ENCODE data around the gene TMEM217.

The TMEM217 gene

GRCh38 chr6:37209461-37210205, 48.3 kb downstream of the TMEM217 start:
- H3K4me3 ChIP-seq (ENCODE audit: low read length): no peak overlapping the region
- peaks cover 6% of the 10 kb centered on the region for H3K27me3 ChIP-seq (replicated peaks; ENCODE audit: control insufficient read depth, insufficient read depth, low read length)

GRCh38 chr6:37208793-37209192, 49.2 kb downstream of the TMEM217 start:
- Histone ChIP-seq H3K9me3 (ENCODE audit: control insufficient read depth, low read length) (no peaks in the 10 kb centered on the region), H3K27me3 (replicated peaks; ENCODE audit: control insufficient read depth, insufficient read depth, low read length) (peaks cover 6% of the 10 kb centered on the region), H3K9ac (ENCODE audit: low read length) (no peak overlapping the region), H3K36me3 (ENCODE audit: control insufficient read depth, insufficient read depth, low read length, severe bottlenecking) (no peaks in the 10 kb centered on the region), H3K4me3 (ENCODE audit: low read length) (no peak overlapping the region), H3K4me1 (ENCODE audit: control insufficient read depth, insufficient read depth, low read length) (peaks cover 6% of the 10 kb centered on the region)
- no peak for DNase-seq (ENCODE audit: low read depth)

More at GRCh38 chr6:37209461-37210205, 48.3 kb downstream of the TMEM217 start:
- H3K36me3 ChIP-seq (ENCODE audit: control insufficient read depth, insufficient read depth, low read length, severe bottlenecking): no peaks in the 10 kb centered on the region
- H3K9me3 ChIP-seq (ENCODE audit: control insufficient read depth, low read length): no peaks in the 10 kb centered on the region
- no peaks in the 10 kb centered on the region for H3K4me1 ChIP-seq (ENCODE audit: control insufficient read depth, insufficient read depth, low read length)
- no peak for DNase-seq (ENCODE audit: low read depth)
- no peak overlapping the region for H3K9ac ChIP-seq (ENCODE audit: low read length)

- peaks cover 6% of the 10 kb centered on the region for H3K4me1 ChIP-seq (ENCODE audit: control insufficient read depth, insufficient read depth, low read length)
- H3K4me3 ChIP-seq (ENCODE audit: low read length): no peak overlapping the region
- DNase-seq (ENCODE audit: low read depth): peak; percentile 84
- no peaks in the 10 kb centered on the region for H3K9me3 ChIP-seq (ENCODE audit: control insufficient read depth, low read length)
- peaks cover 6% of the 10 kb centered on the region for H3K27me3 ChIP-seq (replicated peaks; ENCODE audit: control insufficient read depth, insufficient read depth, low read length)
- H3K36me3 ChIP-seq (ENCODE audit: control insufficient read depth, insufficient read depth, low read length, severe bottlenecking): no peaks in the 10 kb centered on the region
- H3K9ac ChIP-seq (ENCODE audit: low read length): no peak overlapping the region
These were observed 50.0 kb downstream of the TMEM217 start for GRCh38 chr6:37207903-37208456.

GRCh38 chr6:37206622-37207021, 51.3 kb downstream of the TMEM217 start:
- no peak for DNase-seq (ENCODE audit: low read depth)
- Histone ChIP-seq H3K36me3 (ENCODE audit: control insufficient read depth, insufficient read depth, low read length, severe bottlenecking) (no peaks in the 10 kb centered on the region), H3K4me3 (ENCODE audit: low read length) (no peak overlapping the region), H3K9me3 (ENCODE audit: control insufficient read depth, low read length) (no peaks in the 10 kb centered on the region), H3K27me3 (replicated peaks; ENCODE audit: control insufficient read depth, insufficient read depth, low read length) (peaks cover 6% of the 10 kb centered on the region), H3K4me1 (ENCODE audit: control insufficient read depth, insufficient read depth, low read length) (peaks cover 6% of the 10 kb centered on the region), H3K9ac (ENCODE audit: low read length) (no peak overlapping the region)

- no peaks in the 10 kb centered on the region for H3K9me3 ChIP-seq (ENCODE audit: control insufficient read depth, low read length)
- peaks cover 6% of the 10 kb centered on the region for H3K27me3 ChIP-seq (replicated peaks; ENCODE audit: control insufficient read depth, insufficient read depth, low read length)
- H3K36me3 ChIP-seq (ENCODE audit: control insufficient read depth, insufficient read depth, low read length, severe bottlenecking): no peaks in the 10 kb centered on the region
- H3K9ac ChIP-seq (ENCODE audit: low read length): no peak overlapping the region
- H3K4me1 ChIP-seq (ENCODE audit: control insufficient read depth, insufficient read depth, low read length): peaks cover 6% of the 10 kb centered on the region
- no peak overlapping the region for H3K4me3 ChIP-seq (ENCODE audit: low read length)
- DNase-seq (ENCODE audit: low read depth): no peak
These were observed 52.0 kb downstream of the TMEM217 start for GRCh38 chr6:37205997-37206340.

GRCh38 chr6:37205175-37205996, 52.6 kb downstream of the TMEM217 start:
- no peak for DNase-seq (ENCODE audit: low read depth)
- H3K27me3 ChIP-seq (replicated peaks; ENCODE audit: control insufficient read depth, insufficient read depth, low read length): peaks cover 6% of the 10 kb centered on the region
- no peak overlapping the region for H3K4me3 ChIP-seq (ENCODE audit: low read length)
- no peaks in the 10 kb centered on the region for H3K9me3 ChIP-seq (ENCODE audit: control insufficient read depth, low read length)
- H3K36me3 ChIP-seq (ENCODE audit: control insufficient read depth, insufficient read depth, low read length, severe bottlenecking): no peaks in the 10 kb centered on the region
- no peak overlapping the region for H3K9ac ChIP-seq (ENCODE audit: low read length)
- H3K4me1 ChIP-seq (ENCODE audit: control insufficient read depth, insufficient read depth, low read length): peaks cover 6% of the 10 kb centered on the region

- peaks cover 4% of the 10 kb centered on the region for H3K27me3 ChIP-seq (replicated peaks; ENCODE audit: control insufficient read depth, insufficient read depth, low read length)
- peaks cover 6% of the 10 kb centered on the region for H3K4me1 ChIP-seq (ENCODE audit: control insufficient read depth, insufficient read depth, low read length)
- H3K9me3 ChIP-seq (ENCODE audit: control insufficient read depth, low read length): no peaks in the 10 kb centered on the region
- peak; percentile 34 for DNase-seq (ENCODE audit: low read depth)
- H3K4me3 ChIP-seq (ENCODE audit: low read length): no peak overlapping the region
- no peaks in the 10 kb centered on the region for H3K36me3 ChIP-seq (ENCODE audit: control insufficient read depth, insufficient read depth, low read length, severe bottlenecking)
- no peak overlapping the region for H3K9ac ChIP-seq (ENCODE audit: low read length)
These were observed 53.8 kb downstream of the TMEM217 start for GRCh38 chr6:37204014-37204751.

GRCh38 chr6:37202788-37203491, 55.0 kb downstream of the TMEM217 start:
- H3K4me3 ChIP-seq (ENCODE audit: low read length): no peak overlapping the region
- H3K9ac ChIP-seq (ENCODE audit: low read length): no peak overlapping the region
- no peak for DNase-seq (ENCODE audit: low read depth)
- H3K27me3 ChIP-seq (replicated peaks; ENCODE audit: control insufficient read depth, insufficient read depth, low read length): peaks cover 5% of the 10 kb centered on the region
- no peaks in the 10 kb centered on the region for H3K36me3 ChIP-seq (ENCODE audit: control insufficient read depth, insufficient read depth, low read length, severe bottlenecking)
- H3K9me3 ChIP-seq (ENCODE audit: control insufficient read depth, low read length): no peaks in the 10 kb centered on the region
- H3K4me1 ChIP-seq (ENCODE audit: control insufficient read depth, insufficient read depth, low read length): peaks cover 6% of the 10 kb centered on the region

GRCh38 chr6:37201726-37202125, 56.2 kb downstream of the TMEM217 start:
- Histone ChIP-seq H3K27me3 (replicated peaks; ENCODE audit: control insufficient read depth, insufficient read depth, low read length) (peaks cover 5% of the 10 kb centered on the region), H3K4me3 (ENCODE audit: low read length) (no peak overlapping the region), H3K4me1 (ENCODE audit: control insufficient read depth, insufficient read depth, low read length) (peaks cover 6% of the 10 kb centered on the region), H3K36me3 (ENCODE audit: control insufficient read depth, insufficient read depth, low read length, severe bottlenecking) (no peaks in the 10 kb centered on the region), H3K9ac (ENCODE audit: low read length) (no peak overlapping the region), H3K9me3 (ENCODE audit: control insufficient read depth, low read length) (no peaks in the 10 kb centered on the region)
- DNase-seq (ENCODE audit: low read depth): no peak

- Histone ChIP-seq H3K36me3 (ENCODE audit: control insufficient read depth, insufficient read depth, low read length, severe bottlenecking) (no peaks in the 10 kb centered on the region), H3K4me3 (ENCODE audit: low read length) (no peak overlapping the region), H3K27me3 (replicated peaks; ENCODE audit: control insufficient read depth, insufficient read depth, low read length) (peaks cover 5% of the 10 kb centered on the region), H3K9ac (ENCODE audit: low read length) (no peak overlapping the region), H3K4me1 (ENCODE audit: control insufficient read depth, insufficient read depth, low read length) (peaks cover 6% of the 10 kb centered on the region), H3K9me3 (ENCODE audit: control insufficient read depth, low read length) (no peaks in the 10 kb centered on the region)
- no peak for DNase-seq (ENCODE audit: low read depth)
These were observed 57.9 kb downstream of the TMEM217 start for GRCh38 chr6:37200085-37200484.
